Measurements from ENCODE around the gene ANKRD24. TPM values are rescaled to one million over a fixed set of nuclear protein-coding genes. Genes with fewer than 3 reads are reported as not detected.

Gene ANKRD24
- total RNA-seq = 0.05 TPM in 1 of 2 replicates, not detected in the other

GRCh38 chr19:4182084-4182810, at the start of gene ANKRD24, which contains the start of gene SIRT6:
TSS of gene ANKRD24 (plus strand) at chr19:4182689. CDS start at chr19:4186426, 3,737 bp downstream.
TSS of gene SIRT6 (minus strand) at chr19:4182563. CDS start at chr19:4182539, 24 bp downstream.

GRCh38 chr19:4229179-4229931, 46.9 kb downstream of the ANKRD24 start, which contains the start of gene EBI3:
TSS of gene EBI3 (plus strand) at chr19:4229523. CDS start at chr19:4229551, 28 bp downstream.

GRCh38 chr19:4246767-4247593, 64.5 kb downstream of the ANKRD24 start, which contains the start of gene YJU2:
TSS of gene YJU2 (plus strand) at chr19:4247080. CDS start at chr19:4247147, 67 bp downstream.

Other genes with a start within 250 kb of the ANKRD24 start
- not detected in 2 replicates for gene NMRK2, start 249.6 kb upstream of the ANKRD24 start, total RNA-seq
- gene DAPK3, start 211.6 kb upstream of the ANKRD24 start, total RNA-seq = 97.1 and 115 TPM in 2 replicates
- gene EEF2, start 197.2 kb upstream of the ANKRD24 start, total RNA-seq = 1,607 and 1,802 TPM in 2 replicates
- gene PIAS4, start 175.0 kb upstream of the ANKRD24 start, total RNA-seq = 31.6 and 31.8 TPM in 2 replicates
- 28.0 and 33.6 TPM in 2 replicates for gene ZBTB7A, start 115.8 kb upstream of the ANKRD24 start, total RNA-seq
- gene MAP2K2, start 58.6 kb upstream of the ANKRD24 start, total RNA-seq = 135 and 157 TPM in 2 replicates
- gene CREB3L3, start 29.1 kb upstream of the ANKRD24 start, total RNA-seq = not detected in 2 replicates
- gene SIRT6, start 126 bp upstream of the ANKRD24 start, total RNA-seq = 25.3 and 47.4 TPM in 2 replicates
- gene EBI3, start 46.8 kb downstream of the ANKRD24 start, total RNA-seq = 0.73 and 1.9 TPM in 2 replicates
- 31.0 and 31.4 TPM in 2 replicates for gene YJU2, start 64.4 kb downstream of the ANKRD24 start, total RNA-seq
- not detected in 2 replicates for gene SHD, start 96.6 kb downstream of the ANKRD24 start, total RNA-seq
- gene TMIGD2, start 119.7 kb downstream of the ANKRD24 start, total RNA-seq = not detected in 2 replicates
- gene FSD1, start 121.9 kb downstream of the ANKRD24 start, total RNA-seq = 7.9 and 9.6 TPM in 2 replicates
- gene STAP2, start 156.1 kb downstream of the ANKRD24 start, total RNA-seq = 27.2 and 30.9 TPM in 2 replicates
- gene MPND, start 160.9 kb downstream of the ANKRD24 start, total RNA-seq = 2.8 and 4.5 TPM in 2 replicates
- 104 and 115 TPM in 2 replicates for gene SH3GL1, start 217.9 kb downstream of the ANKRD24 start, total RNA-seq
- 20.3 and 22.4 TPM in 2 replicates for gene CHAF1A, start 220.0 kb downstream of the ANKRD24 start, total RNA-seq

All from mammary microvascular endothelial cell (primary cell).